DOHH2 (cell line): ENCODE results near the gene TOR1AIP2.

ENCODE experiments used
- CTCF ChIP-seq: fragments of 200-600 bp; sonication (generic); IDR thresholded peaks from one replicate; pipeline ENCODE4 v1.5.1; 2014; ENCODE audit warnings: antibody characterized with exemption, mild to moderate bottlenecking, low read depth, low read length; ENCODE audit not compliant: poor library complexity, severe bottlenecking
- EZH2phosphoT487 ChIP-seq: fragments of 200-600 bp; sonication (generic); IDR thresholded peaks from 2 replicates; pipeline ENCODE4 v1.6.1; 2017; ENCODE audit warnings: borderline replicate concordance, mild to moderate bottlenecking, antibody characterized with exemption, low read length, moderate library complexity, mixed read lengths

- no peak for TF ChIP-seq CTCF
- TF ChIP-seq EZH2phosphoT487: no peak
These were observed 83.5 kb downstream of the TOR1AIP2 start for GRCh38 chr1:179794146-179794545.
